Germinal center (tissue), 1 donor: ENCODE measurements around the gene UBQLN4.

ENCODE experiments used
- DNase-seq: peaks from one replicate; pipeline ENCODE4 v3.0.0; 2012; ENCODE audit warnings: mixed read lengths, low spot score

The UBQLN4 gene

DNA sequence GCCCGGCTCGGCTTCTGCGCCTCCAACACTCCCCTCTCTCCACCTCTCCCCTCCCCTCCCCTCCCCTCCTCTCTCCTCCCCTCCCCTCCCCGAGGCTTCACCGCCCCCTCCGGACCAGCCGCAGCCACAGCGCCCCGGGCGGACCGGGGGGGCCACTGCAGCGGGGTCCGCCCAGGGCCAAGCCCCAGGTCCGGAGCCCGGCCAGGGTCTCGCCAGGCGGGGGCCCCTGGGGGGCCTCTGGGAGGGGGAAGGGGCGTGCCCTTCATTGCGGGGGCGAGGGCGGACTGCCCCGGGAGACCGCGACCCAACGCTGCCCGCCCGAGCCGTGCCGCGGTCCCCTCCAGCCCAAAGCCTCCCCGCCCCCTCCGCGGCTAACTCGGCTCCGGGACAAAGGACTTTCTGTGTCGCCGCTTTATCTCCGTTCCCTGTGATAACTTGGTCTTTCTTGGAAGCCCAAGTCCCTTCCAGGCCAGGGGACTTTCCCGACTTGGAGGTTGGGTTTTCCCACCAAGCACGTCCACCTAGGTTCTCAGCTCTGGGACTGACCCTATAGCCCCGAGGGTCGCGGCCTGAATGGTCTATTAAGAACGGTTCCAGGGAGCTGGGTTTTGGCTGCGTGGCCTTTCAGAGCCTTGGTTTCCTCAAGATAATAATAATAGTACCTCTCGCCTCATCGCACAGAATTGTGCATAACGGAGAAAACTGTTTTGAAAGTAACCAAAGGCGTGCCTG, at the start of gene UBQLN4:
TSS of gene UBQLN4 (minus strand) at position 31 of the 732 bp plus-strand sequence. CDS start 97 bp downstream, outside the sequence.
- peak; percentile 93 for DNase-seq

DNA sequence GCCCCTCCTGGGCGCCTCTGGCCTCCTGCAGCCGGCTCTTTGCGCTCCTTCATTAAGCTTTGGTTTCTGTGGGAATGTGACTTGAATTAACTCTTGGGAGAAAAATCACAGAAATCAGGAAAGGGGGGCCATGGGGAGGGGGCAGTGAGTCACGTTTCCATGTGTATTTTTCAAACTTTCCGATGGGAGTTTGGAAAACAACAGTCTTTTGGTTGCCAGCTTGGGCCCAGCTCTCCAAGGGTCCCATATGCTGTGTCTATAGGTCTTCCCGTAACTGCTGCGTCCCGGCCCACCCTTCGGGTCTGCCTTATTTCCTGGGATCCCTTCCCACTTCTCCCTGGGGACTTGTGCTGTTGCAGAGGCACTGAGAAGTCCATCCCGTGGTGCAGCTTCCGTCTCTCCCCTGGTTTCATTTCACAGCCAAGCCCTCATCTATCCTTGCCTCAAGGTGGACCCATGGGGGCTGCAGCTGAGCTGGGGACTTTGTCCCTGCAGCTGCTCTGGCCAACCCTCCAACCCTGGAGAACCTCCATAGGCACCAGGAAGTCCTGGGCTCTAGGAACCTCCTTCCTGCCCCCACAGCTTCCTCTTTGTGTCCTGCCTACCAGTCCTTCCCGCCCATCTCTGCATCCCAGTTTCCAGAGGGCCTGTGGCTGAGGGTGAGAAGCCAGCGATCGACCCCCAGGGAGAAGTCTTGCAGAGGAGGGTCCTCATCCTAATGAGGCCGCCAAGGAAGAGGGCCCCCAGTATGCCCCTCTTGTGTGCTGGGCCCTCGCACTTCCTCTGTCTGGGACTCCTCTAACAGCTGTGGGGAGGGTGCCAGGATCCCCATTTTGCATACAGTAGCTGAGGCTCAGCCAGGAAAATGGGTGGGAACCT, 49.3 kb upstream of the UBQLN4 start:
- no peak for DNase-seq

DNA sequence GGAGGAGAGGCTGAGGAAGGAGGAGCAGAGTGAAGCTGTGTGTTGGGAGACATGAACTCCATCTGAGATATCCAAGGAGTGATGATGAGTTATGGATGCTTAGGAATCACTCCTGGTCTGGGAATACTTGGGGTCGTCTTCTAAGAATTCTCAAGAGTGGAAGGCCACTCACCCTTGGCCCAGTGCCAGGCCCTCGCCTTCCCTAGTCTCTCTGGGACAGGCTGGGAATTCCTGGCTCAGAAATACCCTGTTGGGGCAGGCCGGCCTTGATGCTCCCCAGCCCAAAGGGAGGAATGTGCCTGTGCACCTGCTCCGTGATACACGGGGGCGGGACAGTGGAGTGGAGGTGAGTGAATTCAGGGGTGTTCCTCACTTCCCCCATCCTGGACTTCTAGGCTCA, 48.3 kb upstream of the UBQLN4 start:
- DNase-seq, result no peak

DNA sequence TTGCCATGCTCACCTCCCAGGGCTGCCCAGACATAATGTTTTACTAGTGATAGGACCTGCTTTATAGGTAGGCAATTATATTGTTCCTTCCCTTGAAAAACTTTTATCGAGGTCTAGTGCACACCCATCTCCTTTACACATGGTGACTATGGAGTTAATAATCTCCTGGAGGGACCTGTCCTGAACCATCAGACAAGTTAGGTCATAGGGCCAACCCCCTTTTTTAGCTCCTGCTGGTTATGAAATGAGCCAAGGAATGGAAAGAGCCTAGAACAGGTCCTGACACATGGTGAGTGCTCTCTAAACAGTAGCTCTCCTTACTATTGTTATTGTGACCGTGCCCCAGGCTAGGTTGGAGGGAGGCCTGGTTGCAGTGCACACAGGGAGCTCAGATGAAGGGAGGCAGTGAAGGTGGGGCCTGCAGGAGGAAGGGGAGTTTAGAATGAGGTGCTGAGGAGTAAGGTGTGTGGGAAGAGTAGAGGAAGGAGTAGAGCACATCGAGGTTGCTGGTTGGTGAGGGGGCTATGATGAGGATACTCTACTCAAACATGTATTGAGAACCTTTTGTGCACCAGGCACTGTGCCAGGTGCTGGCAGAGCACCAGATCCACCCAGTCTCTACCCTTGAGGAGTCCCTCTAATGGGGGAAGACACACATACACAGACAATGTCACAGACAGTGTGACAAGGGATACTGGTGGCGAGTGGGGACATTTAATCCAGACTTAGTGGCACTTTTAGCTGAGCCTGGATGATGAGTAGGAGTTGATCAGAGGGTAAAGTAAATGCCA, 46.8 kb upstream of the UBQLN4 start:
- no peak for DNase-seq

DNA sequence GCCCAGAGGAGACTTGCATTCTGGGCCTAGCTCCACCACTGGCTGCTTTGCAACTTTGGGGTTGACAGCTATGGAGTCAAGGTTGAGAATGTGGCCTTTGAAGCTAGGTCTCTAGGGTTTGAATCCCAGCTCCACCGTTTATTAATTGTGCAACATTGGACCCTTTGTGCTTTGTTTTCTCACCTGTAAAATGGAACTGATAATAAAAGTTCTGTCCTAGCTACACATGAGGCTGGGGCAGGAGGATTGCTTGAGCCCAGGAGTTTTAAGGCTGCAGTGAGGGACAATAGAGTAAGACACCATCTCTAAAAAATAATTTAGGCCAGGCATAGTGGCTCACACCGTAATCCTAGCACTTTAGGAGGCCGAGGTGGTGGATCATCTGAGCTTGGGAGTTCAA, 45.7 kb upstream of the UBQLN4 start:
- no peak for DNase-seq

GRCh38 chr1:156098784-156099183, 45.2 kb upstream of the UBQLN4 start:
- DNase-seq, result no peak

- no peak for DNase-seq
Measured at GRCh38 chr1:156097499-156098178, 44.0 kb upstream of the UBQLN4 start.

- DNase-seq, result peak; percentile 88
Measured at GRCh38 chr1:156096640-156097391, 43.2 kb upstream of the UBQLN4 start.

DNA sequence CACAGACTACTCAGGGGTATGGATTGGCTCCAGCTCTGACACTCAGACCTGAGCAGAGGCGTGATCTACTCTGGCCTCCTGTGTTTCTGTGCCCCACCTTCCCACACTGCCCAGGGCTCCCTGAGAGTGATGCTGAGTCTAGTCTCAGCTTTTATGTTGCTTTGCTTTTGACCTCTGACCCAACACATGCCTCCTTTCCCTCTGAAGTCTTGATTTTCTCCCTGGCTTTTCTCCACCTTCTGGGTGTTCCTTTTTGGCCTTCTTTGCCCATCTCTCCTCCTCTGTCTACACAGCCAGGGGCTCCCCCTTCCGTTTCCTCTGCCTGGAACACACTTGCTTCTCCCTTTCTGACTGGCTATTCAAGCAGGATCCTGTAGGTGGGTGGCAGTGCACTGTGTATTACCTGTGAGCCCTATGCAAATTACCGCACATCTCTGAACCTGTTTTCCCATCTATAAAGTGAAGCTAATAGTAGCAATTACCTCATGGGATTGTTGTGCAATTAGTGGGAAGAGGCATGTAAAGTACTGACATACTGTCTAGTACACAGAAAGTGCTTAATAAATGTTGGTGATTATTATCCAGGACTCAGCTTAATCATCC, 42.4 kb upstream of the UBQLN4 start:
- DNase-seq, result no peak

DNA sequence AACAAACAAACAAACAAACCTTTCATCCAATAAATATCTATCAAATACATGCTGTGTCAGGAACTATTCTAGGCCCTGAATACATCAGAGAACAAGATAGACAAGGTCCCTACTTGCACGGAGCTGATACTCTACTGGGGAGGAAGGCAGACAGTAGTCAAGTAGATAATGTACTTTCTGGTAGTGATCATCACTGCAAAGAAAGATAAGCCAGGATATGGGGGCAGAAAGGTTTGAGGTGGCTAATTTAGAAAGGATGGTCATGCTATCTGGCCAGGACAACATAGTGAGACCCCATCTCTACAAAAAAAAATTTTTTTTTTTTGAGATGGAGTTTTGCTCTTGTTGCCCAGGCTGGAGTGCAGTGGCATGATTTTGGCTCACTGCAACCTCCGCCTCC, 38.0 kb upstream of the UBQLN4 start:
- no peak for DNase-seq

DNA sequence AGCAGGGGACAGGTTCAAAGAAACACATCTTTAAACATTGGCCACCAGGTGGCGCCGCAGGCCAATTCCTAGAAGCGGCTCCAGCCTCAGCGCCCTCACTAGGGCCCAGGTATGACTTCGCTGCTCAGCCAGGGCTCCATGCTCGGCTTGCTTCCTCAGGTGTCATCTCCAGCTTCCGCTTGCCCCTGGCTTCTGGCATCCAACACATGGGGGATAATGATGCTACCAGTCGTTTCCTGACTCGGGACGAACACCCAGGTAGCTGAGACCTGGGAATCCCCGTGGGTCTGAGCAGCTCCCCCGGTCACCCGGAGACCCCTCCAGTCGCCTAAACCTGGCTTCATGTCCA, 37.2 kb upstream of the UBQLN4 start:
- DNase-seq, result peak; percentile 82

DNA sequence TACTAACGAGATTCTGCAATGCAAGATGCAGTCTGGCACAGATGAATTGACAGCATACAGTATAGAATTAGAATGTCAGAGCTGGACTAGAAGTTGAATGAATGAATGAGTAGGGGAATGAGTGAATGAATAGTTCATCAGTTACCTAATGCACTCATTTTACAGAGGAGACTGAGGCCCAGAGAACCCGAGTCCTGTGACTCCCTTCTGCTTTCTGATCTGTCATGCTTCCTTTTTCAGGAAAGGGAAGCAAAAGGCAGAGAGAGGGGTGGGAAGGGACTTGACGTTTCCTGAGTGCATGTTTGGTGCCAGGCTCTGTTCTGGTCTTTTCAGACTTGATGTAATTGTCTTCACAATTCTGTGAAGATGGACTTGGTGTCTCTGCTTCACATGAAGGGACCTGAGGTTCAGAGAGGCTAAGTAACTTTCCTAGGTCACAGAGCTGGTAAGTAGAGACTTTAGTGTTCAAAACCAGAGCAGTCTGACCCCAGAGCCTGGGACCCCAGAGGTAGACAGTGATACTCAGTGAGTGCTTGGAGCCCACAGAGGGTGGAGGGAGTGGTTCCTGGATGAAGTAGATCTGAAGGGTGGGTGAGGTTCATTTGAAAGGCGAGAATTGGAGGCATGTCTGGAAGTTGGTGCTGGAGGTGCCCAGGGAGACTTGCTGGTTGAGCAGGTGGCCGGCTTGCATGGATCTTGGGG, 36.7 kb upstream of the UBQLN4 start:
- DNase-seq, result no peak

DNA sequence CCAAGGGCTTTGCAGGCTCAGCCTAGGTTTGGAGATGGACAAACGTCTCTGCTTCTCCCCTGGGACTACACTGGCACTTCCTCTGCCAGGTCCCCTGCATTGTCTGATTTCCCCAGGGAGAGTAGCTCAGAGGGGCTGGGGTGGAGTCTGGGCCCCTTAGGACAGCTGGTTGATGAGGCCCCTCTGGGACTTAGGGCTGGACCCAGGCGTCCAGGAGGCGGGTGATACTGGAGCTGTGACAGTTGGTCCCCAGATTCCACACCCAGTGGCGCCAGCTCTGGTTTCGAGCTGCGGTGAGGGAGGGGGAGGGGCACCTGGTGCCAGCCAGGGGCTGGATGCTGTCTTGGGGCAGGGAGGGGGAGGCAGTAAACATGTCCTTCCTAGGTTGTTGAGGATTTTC, 36.1 kb upstream of the UBQLN4 start:
- DNase-seq, result no peak

GRCh38 chr1:156086256-156086662, 32.7 kb upstream of the UBQLN4 start:
- no peak for DNase-seq

GRCh38 chr1:156083800-156084790, 30.5 kb upstream of the UBQLN4 start:
- DNase-seq, result no peak

- DNase-seq, result peak; percentile 77
Measured at GRCh38 chr1:156082309-156083091, 28.9 kb upstream of the UBQLN4 start, which contains the start of gene MEX3A. Gene MEX3A (minus strand): TSS chr1:156082465. CDS start chr1:156081998, 467 bp downstream.

- no peak for DNase-seq
Measured at GRCh38 chr1:156081917-156082308, 28.3 kb upstream of the UBQLN4 start.
